HepG2 (cell line): ENCODE data around the gene MRPS7. TPM values are rescaled to one million over a fixed set of nuclear protein-coding genes. Genes with fewer than 3 reads are reported as not detected.

ENCODE experiments used
- ARID2 ChIP-seq: sonication (generic); formaldehyde crosslinking; IDR thresholded peaks from 2 replicates; pipeline ENCODE4 v1.8.1; 2022; ENCODE audit warnings: mild to moderate bottlenecking, missing genetic modification reagents, borderline replicate concordance
- ATM ChIP-seq: fragments of 450-650 bp; IDR thresholded peaks from 2 replicates; pipeline ENCODE4 v1.7.1; 2017; ENCODE audit warnings: mild to moderate bottlenecking, borderline replicate concordance
- FOXK1 ChIP-seq: sonication (generic); formaldehyde crosslinking; IDR thresholded peaks from 2 replicates; pipeline ENCODE4 v1.4.0; 2020; ENCODE audit warnings: low read depth, missing genetic modification reagents, borderline replicate concordance
- GLI4 ChIP-seq: sonication (generic); formaldehyde crosslinking; IDR thresholded peaks from 2 replicates; pipeline ENCODE4 v1.5.1; 2020; ENCODE audit warnings: missing genetic modification reagents, mild to moderate bottlenecking, moderate library complexity, borderline replicate concordance
- GTF2F1 ChIP-seq: fragments of 150-350 bp; IDR thresholded peaks from 2 replicates; pipeline ENCODE4 v1.6.1; 2014; ENCODE audit warnings: low read length
- HNRNPLL ChIP-seq: fragments of 200-400 bp; formaldehyde crosslinking; IDR thresholded peaks from 2 replicates; pipeline ENCODE4 v1.6.1; 2017; ENCODE audit warnings: mild to moderate bottlenecking, low read depth, low read length; ENCODE audit not compliant: poor library complexity, severe bottlenecking
- JUND ChIP-seq: sonication (generic); formaldehyde crosslinking; IDR thresholded peaks from 2 replicates; pipeline ENCODE4 v1.8.0; 2022; ENCODE audit warnings: mild to moderate bottlenecking, missing genetic modification reagents
- NFE2 ChIP-seq: sonication (generic); formaldehyde crosslinking; IDR thresholded peaks from 2 replicates; pipeline ENCODE4 v1.4.0; 2020; ENCODE audit warnings: missing genetic modification reagents
- NFIC ChIP-seq: IDR thresholded peaks from 2 replicates; pipeline ENCODE4 v1.6.1; 2012; ENCODE audit warnings: mild to moderate bottlenecking, low read length, inconsistent platforms
- NFYB ChIP-seq: sonication (generic); formaldehyde crosslinking; IDR thresholded peaks from 2 replicates; pipeline ENCODE4 v1.4.0; 2020; ENCODE audit warnings: missing genetic modification reagents
- NKX3-1 ChIP-seq: sonication (generic); formaldehyde crosslinking; IDR thresholded peaks from 2 replicates; pipeline ENCODE4 v1.5.0; 2020; ENCODE audit warnings: missing genetic modification reagents
- PCBP2 ChIP-seq: fragments of 200-400 bp; formaldehyde crosslinking; optimal IDR thresholded peaks from 2 replicates; pipeline ENCODE3; 2018; ENCODE audit warnings: low read length, low read depth; ENCODE audit not compliant: poor library complexity, severe bottlenecking
- RAD51 ChIP-seq: fragments of 450-650 bp; IDR thresholded peaks from 2 replicates; pipeline ENCODE4 v1.6.1; 2016; ENCODE audit warnings: borderline replicate concordance
- SRSF4 ChIP-seq: fragments of 200-400 bp; formaldehyde crosslinking; IDR thresholded peaks from one replicate; pipeline ENCODE4 v1.6.1; 2018; ENCODE audit warnings: mild to moderate bottlenecking, low read depth, low read length, moderate library complexity; ENCODE audit not compliant: poor library complexity, severe bottlenecking
- SRY ChIP-seq: sonication (generic); formaldehyde crosslinking; IDR thresholded peaks from 2 replicates; pipeline ENCODE4 v1.8.0; 2022; ENCODE audit warnings: mild to moderate bottlenecking, missing genetic modification reagents
- WIZ ChIP-seq: sonication (generic); formaldehyde crosslinking; IDR thresholded peaks from 2 replicates; pipeline ENCODE4 v1.5.1; 2020; ENCODE audit warnings: mild to moderate bottlenecking, missing genetic modification reagents
- YEATS4 ChIP-seq: sonication (generic); formaldehyde crosslinking; IDR thresholded peaks from 2 replicates; pipeline ENCODE4 v1.4.0; 2020; ENCODE audit warnings: missing genetic modification reagents, borderline replicate concordance
- ZBTB2 ChIP-seq: sonication (generic); formaldehyde crosslinking; IDR thresholded peaks from 2 replicates; pipeline ENCODE4 v1.8.0; 2022; ENCODE audit warnings: low read depth, missing genetic modification reagents
- ZIK1 ChIP-seq: sonication (generic); formaldehyde crosslinking; IDR thresholded peaks from 2 replicates; pipeline ENCODE4 v1.5.0; 2020; ENCODE audit warnings: mild to moderate bottlenecking, low read depth, missing genetic modification reagents, borderline replicate concordance
- ZNF24 ChIP-seq: fragments of 450-650 bp; IDR thresholded peaks from 2 replicates; pipeline ENCODE4 v1.6.1; 2017; ENCODE audit warnings: antibody characterized with exemption, mild to moderate bottlenecking
- ZNF362 ChIP-seq: sonication (generic); formaldehyde crosslinking; IDR thresholded peaks from 2 replicates; pipeline ENCODE4 v1.4.0; 2020; ENCODE audit warnings: missing genetic modification reagents, mild to moderate bottlenecking, borderline replicate concordance
- ZNF639 ChIP-seq: conservative IDR thresholded peaks from 2 replicates; pipeline ENCODE4 v1.6.1; 2018; ENCODE audit warnings: missing genetic modification reagents
- ZNF703 ChIP-seq: sonication (generic); formaldehyde crosslinking; IDR thresholded peaks from 2 replicates; pipeline ENCODE4 v1.5.1; 2020; ENCODE audit warnings: missing genetic modification reagents, mild to moderate bottlenecking, moderate library complexity, borderline replicate concordance
- ZNF773 ChIP-seq: sonication (generic); formaldehyde crosslinking; IDR thresholded peaks from 2 replicates; pipeline ENCODE4 v1.4.0; 2020; ENCODE audit warnings: missing genetic modification reagents, borderline replicate concordance
- polyA plus RNA-seq, 8 experiments: library from polyadenylated mRNA; depleted of rRNA in 3 of 8; stranded (reverse) in 7 of 8; unstranded in 1 of 8; fragments of >200 nt; fragmentation: Illumina TruSeq in 4 of 8; extraction: Trizol in 4 of 8; gene quantifications; 2 replicates each; pipeline versions ENCODE4 v1.2.1 to v1.2.3, GENCODE V29; 2011 to 2016; ENCODE audit warnings: low read depth in 4 of 8, missing spikeins in 1 of 8, mixed read lengths in 1 of 8; ENCODE audit not compliant: insufficient read depth in 1 of 8
- total RNA-seq, 5 experiments: library from RNA; depleted of rRNA; stranded (reverse); fragments of >200 nt; fragmentation: Illumina TruSeq; extraction: Trizol; gene quantifications; 2 replicates each; pipeline ENCODE4 v1.2.3, GENCODE V29; 2016; ENCODE audit warnings: low read depth in 1 of 5

The MRPS7 gene
- total and polyA plus RNA-seq, 2 of the 13 experiments (the other 11 are each of a cell fraction or from before 2014, with no cell fraction given) = 97.0 to 162 TPM

- no peak for TF ChIP-seq RAD51
- peak; percentile 64; the same call in 1 of the 2 replicates for TF ChIP-seq WIZ (CRISPR knock-in tag)
- TF ChIP-seq GLI4 = no peak
- TF ChIP-seq NFE2 (CRISPR knock-in tag) = no peak
- no peak; the same call in 1 of the 2 replicates for TF ChIP-seq NKX3-1
- TF ChIP-seq ZIK1 (CRISPR knock-in tag) = peak; percentile 89
- TF ChIP-seq NFYB = no peak
- 0 out of 2 replicates have a peak, but pooled peaks have one; percentile 43 for TF ChIP-seq ARID2 (CRISPR knock-in tag)
- no peak for TF ChIP-seq ZBTB2
- TF ChIP-seq YEATS4 = peak; percentile 87; the same call in 1 of the 2 replicates
- TF ChIP-seq ZNF773 (CRISPR knock-in tag) = 0 out of 2 replicates have a peak, but pooled peaks have one; percentile 48
- no peak for TF ChIP-seq ZNF703 (CRISPR knock-in tag)
- peak; percentile 36; the same call in 1 of the 2 replicates for TF ChIP-seq FOXK1 (CRISPR knock-in tag)
- TF ChIP-seq ATM = no peak
- TF ChIP-seq HNRNPLL = peak; percentile 32
- TF ChIP-seq SRSF4 = no peak
- no peak for TF ChIP-seq SRY (CRISPR knock-in tag)
- TF ChIP-seq PCBP2 = no peak
- TF ChIP-seq GTF2F1 = 0 out of 2 replicates have a peak, but pooled peaks have one; percentile 40
- TF ChIP-seq ZNF639 (CRISPR knock-in tag) = 0 out of 2 replicates have a peak, but pooled peaks have one; percentile 22
- TF ChIP-seq JUND (CRISPR knock-in tag) = no peak
- peak; percentile 61; the same call in 1 of the 2 replicates for TF ChIP-seq NFIC
- peak; percentile 91 for TF ChIP-seq ZNF362 (CRISPR knock-in tag)
- peak; percentile 21; the same call in 1 of the 2 replicates for TF ChIP-seq ZNF24
These were observed 47.3 kb downstream of the MRPS7 start (continued) for GRCh38 chr17:75308732-75309629.
